ENCODE results near the gene PLP1.

The PLP1 gene

DNA sequence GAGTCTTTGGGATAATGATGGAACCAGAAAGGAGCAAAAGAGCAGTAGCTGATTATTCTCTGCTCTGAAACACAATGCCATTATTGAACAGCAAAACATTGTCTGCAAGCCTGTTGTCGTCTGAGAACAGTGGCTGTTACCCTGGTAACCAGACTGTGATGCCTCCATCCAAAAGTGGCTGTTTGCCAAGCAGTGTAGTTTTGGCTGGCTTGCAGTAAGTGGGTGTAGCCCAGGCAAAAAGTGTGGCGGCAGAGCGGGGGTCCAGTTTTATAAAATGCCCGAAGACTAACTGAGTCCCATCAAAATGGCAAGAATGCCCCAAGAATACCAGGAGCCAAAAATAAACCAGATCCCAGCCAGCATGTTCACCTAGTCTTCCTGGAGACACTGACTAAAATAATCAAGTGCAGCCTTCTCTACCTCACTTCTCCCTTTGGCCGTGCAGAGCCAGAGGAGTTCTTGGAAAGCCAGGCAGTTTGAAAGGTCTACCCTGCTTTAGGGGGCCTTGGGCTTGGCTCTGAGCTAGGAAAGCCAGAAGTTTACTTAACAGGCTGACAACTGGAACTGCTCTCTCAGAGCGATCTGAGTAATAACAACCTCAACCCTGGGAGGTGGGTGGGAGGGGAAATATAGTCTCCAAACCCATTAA, 2.6 kb downstream of the PLP1 start:
- in situ Hi-C loops (cut with HindIII; ENCODE audit: low sequenced_read_pairs), result no loop called here
- TF ChIP-seq, protein P1, sequence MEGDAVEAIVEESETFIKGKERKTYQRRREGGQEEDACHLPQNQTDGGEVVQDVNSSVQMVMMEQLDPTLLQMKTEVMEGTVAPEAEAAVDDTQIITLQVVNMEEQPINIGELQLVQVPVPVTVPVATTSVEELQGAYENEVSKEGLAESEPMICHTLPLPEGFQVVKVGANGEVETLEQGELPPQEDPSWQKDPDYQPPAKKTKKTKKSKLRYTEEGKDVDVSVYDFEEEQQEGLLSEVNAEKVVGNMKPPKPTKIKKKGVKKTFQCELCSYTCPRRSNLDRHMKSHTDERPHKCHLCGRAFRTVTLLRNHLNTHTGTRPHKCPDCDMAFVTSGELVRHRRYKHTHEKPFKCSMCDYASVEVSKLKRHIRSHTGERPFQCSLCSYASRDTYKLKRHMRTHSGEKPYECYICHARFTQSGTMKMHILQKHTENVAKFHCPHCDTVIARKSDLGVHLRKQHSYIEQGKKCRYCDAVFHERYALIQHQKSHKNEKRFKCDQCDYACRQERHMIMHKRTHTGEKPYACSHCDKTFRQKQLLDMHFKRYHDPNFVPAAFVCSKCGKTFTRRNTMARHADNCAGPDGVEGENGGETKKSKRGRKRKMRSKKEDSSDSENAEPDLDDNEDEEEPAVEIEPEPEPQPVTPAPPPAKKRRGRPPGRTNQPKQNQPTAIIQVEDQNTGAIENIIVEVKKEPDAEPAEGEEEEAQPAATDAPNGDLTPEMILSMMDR (IDR thresholded peaks at IDR 0.05; ENCODE audit: low read depth, low read length, missing control alignments), result no peak
- no peak for DNase-seq (ENCODE audit: low read depth)
- H3K4me3 ChIP-seq (ENCODE audit: low read depth, low read length), result no peak overlapping the region

DNA sequence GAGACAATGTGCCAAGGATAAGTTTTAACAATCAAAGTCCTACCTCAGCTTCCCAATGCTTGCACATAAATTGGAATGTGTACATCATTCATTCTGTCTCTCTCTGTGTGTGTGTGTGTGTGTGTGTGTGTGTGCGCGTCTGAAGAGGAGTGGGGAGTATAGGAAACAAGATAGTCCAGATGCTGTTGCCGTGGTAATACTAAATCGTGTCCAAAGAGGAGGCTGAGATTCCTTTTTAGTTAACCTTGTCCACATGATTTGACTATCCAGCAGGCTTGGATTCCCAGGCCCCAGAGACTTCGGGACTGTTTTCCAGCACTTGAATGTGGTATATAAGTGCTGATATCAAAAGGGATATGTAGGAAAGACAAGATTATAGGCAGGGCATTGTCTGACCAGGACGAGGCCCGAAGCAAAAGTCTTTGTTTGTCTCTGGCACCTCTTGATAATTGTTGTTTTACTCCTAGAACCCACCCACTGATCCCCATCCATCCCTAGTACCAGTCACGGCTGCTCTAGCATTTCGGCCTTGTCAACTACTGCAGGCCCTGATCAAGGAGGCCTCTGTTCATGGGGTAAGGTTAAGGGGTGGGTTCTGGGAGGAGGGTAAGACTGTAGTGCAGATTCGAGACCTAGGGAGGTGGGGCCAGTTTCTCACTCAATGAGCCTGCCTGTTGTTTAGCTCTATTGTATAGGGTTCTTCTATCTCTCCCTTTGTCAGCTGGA, 3.9 kb downstream of the PLP1 start:
- DNase-seq (ENCODE audit: low read depth), result no peak
- TF ChIP-seq, protein P1 (IDR thresholded peaks at IDR 0.05; ENCODE audit: low read depth, low read length, missing control alignments), result no peak
- no peak overlapping the region for H3K4me3 ChIP-seq (ENCODE audit: low read depth, low read length)
- in situ Hi-C loops (cut with HindIII; ENCODE audit: low sequenced_read_pairs), result no loop called here

DNA sequence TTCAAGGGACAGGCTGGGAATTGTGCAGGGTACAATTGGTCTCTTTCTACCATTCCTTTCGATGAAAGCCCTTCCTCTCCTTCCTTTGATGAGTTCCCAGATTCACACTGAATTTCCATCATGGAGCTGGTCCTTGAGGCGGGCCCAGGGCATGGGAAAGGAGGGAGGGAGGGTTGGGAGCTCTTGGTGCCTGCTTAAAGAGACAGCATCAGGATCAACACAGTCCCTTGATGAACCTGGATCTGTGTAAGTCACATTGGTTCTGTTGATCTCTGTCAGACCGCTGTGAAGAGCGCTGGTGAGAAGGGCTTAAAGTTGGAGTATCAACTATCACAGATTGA, 4.4 kb downstream of the PLP1 start:
- H3K4me3 ChIP-seq (ENCODE audit: low read depth, low read length), result no peak overlapping the region
- no peak for DNase-seq (ENCODE audit: low read depth)
- in situ Hi-C loops (cut with HindIII; ENCODE audit: low sequenced_read_pairs), result no loop called here
- TF ChIP-seq, protein P1 (IDR thresholded peaks at IDR 0.05; ENCODE audit: low read depth, low read length, missing control alignments), result no peak

DNA sequence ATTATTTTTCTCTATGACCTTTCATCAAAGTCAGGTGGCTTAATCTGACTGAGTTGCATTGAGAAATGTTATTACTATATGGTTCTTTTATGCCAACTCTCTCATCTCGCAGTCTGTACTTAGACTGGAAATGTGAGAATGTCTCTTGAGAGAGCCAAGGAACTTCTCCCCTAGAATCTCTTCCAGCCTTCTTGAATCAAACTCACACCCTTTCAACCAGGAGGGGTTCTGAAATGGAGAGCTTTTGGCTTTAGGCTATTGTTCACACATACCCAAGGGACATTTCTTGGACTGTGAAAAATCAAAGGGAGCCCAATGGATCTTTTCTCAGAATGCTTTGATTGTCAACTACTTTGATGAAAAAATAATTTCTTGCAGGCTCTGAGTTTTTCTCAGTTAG, 5.1 kb downstream of the PLP1 start:
- no peak for DNase-seq (ENCODE audit: low read depth)
- in situ Hi-C loops (cut with HindIII; ENCODE audit: low sequenced_read_pairs), result no loop called here
- TF ChIP-seq, protein P1 (IDR thresholded peaks at IDR 0.05; ENCODE audit: low read depth, low read length, missing control alignments), result no peak
- no peak overlapping the region for H3K4me3 ChIP-seq (ENCODE audit: low read depth, low read length)

DNA sequence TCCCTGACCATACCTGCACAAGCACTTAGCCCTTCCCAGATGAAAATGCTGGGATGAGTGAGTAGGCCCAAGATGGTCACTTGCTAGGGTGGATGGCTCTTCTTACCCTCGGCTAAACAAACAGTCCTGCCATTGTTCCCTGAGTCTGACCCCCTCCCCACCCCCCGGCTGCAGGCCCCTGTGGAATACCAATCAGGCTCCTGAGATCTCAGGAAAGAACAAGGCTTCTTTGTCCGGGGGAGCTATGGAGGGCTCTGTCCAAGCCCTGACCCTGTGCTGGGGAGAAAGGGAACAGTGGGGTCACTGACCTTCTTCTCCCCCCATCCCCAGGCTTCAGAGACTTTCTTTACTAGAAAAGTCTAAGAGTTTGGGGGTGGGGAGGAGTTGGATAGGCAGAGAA, 6.0 kb downstream of the PLP1 start:
- no peak overlapping the region for H3K4me3 ChIP-seq (ENCODE audit: low read depth, low read length)
- in situ Hi-C loops (cut with HindIII; ENCODE audit: low sequenced_read_pairs), result no loop called here
- no peak for DNase-seq (ENCODE audit: low read depth)
- TF ChIP-seq, protein P1 (IDR thresholded peaks at IDR 0.05; ENCODE audit: low read depth, low read length, missing control alignments), result no peak

DNA sequence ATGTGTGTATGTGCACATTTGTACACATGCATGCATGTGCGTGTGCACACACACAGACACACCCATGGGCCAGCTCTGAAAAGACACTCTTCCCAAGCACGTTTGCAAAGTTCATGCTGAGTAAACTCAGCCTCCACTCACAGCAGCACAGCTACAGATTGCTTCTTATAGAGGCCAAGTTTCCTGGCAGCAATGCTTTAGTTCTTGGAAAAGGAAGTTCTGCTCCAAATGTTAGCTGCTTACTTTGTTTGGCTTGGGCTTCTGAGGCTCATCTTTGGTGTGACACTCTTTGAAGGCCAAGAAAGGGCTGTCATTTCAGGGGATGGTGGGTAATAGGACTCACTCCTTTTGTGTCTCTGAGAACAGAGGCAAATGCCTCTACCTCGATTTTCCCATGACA, 6.6 kb downstream of the PLP1 start:
- no peak overlapping the region for H3K4me3 ChIP-seq (ENCODE audit: low read depth, low read length)
- no peak for DNase-seq (ENCODE audit: low read depth)
- TF ChIP-seq, protein P1 (IDR thresholded peaks at IDR 0.05; ENCODE audit: low read depth, low read length, missing control alignments), result no peak
- in situ Hi-C loops (cut with HindIII; ENCODE audit: low sequenced_read_pairs), result no loop called here

Measured in astrocyte of the cerebellum (primary cell).